ENCODE measurements around the gene SRA1. TPM values are rescaled to one million over a fixed set of nuclear protein-coding genes. Genes with fewer than 3 reads are reported as not detected.

The SRA1 gene
- total RNA-seq, 1 donor: 28.2 TPM

DNA sequence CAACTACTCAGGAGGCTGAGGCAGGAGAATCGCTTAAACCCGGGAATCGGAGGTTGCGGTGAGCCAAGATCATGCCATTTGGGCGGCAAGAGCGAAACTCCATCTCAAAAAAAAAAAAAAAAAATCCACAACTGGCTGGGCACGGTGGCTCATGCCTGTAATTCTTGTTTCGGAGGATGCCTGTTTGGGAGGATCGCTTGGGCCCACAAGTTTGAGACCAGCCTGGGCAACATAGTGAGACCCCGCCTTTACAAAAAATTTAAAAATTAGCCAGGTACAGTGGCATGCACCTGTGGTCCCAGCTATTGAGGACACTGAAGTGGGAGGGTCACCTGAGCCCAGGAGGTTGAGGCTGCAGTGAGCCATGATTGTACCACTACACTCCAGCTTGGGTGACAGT is 11.7 kb downstream of the SRA1 start:
- TF ChIP-seq, protein P1, sequence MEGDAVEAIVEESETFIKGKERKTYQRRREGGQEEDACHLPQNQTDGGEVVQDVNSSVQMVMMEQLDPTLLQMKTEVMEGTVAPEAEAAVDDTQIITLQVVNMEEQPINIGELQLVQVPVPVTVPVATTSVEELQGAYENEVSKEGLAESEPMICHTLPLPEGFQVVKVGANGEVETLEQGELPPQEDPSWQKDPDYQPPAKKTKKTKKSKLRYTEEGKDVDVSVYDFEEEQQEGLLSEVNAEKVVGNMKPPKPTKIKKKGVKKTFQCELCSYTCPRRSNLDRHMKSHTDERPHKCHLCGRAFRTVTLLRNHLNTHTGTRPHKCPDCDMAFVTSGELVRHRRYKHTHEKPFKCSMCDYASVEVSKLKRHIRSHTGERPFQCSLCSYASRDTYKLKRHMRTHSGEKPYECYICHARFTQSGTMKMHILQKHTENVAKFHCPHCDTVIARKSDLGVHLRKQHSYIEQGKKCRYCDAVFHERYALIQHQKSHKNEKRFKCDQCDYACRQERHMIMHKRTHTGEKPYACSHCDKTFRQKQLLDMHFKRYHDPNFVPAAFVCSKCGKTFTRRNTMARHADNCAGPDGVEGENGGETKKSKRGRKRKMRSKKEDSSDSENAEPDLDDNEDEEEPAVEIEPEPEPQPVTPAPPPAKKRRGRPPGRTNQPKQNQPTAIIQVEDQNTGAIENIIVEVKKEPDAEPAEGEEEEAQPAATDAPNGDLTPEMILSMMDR (IDR thresholded peaks at IDR 0.05; ENCODE audit: extremely low read depth, low read depth, low read length): no peak
- H3K9me3 ChIP-seq (ENCODE audit: low read depth, low read length): no peaks in the 10 kb centered on the region
- H3K27me3 ChIP-seq (ENCODE audit: insufficient read depth, low read length): no peaks in the 10 kb centered on the region
- H2AFZ ChIP-seq (ENCODE audit: low read length): no peak overlapping the region
- H3K4me2 ChIP-seq (ENCODE audit: insufficient read depth, low read length): no peak overlapping the region
- H3K4me3 ChIP-seq (ENCODE audit: insufficient read depth, low read length): no peak overlapping the region
- H3K4me1 ChIP-seq (ENCODE audit: insufficient read depth, low read length): peaks cover 13% of the 10 kb centered on the region
- no peak for DNase-seq (ENCODE audit: insufficient read length, low spot score, missing footprints)
- peaks cover 9% of the 10 kb centered on the region for H3K79me2 ChIP-seq (ENCODE audit: insufficient read depth, low read length)
- H3K36me3 ChIP-seq (ENCODE audit: insufficient read depth, low read length): peaks cover 40% of the 10 kb centered on the region
- H4K20me1 ChIP-seq (ENCODE audit: insufficient read depth, low read length): peaks cover 6% of the 10 kb centered on the region
- H3K27ac ChIP-seq (ENCODE audit: low read depth, low read length): no peak overlapping the region

DNA sequence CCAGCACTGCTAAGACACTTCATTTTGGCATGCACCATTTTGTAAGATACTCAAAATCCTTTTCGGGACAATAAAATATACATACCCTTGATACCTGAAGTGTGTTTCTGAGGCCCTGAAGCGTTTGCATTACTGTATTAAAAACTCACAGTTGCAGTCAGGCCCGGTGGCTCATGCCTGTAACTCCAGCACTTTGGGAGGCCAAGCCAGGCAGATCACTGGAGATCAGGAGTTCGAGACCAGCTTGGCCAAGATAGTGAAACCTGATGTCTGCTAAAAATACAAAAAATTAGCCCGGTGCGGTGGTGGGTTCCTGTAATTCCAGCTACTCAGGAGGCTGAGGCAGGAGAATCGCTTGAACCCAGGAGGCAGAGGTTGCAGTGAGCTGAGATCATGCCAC is 12.3 kb downstream of the SRA1 start:
- Histone ChIP-seq H3K36me3 (ENCODE audit: insufficient read depth, low read length) (peaks cover 34% of the 10 kb centered on the region), H3K4me2 (ENCODE audit: insufficient read depth, low read length) (no peak overlapping the region), H3K27ac (ENCODE audit: low read depth, low read length) (no peak overlapping the region), H3K4me3 (ENCODE audit: insufficient read depth, low read length) (no peak overlapping the region), H2AFZ (ENCODE audit: low read length) (no peak overlapping the region), H3K9me3 (ENCODE audit: low read depth, low read length) (no peaks in the 10 kb centered on the region), H3K27me3 (ENCODE audit: insufficient read depth, low read length) (no peaks in the 10 kb centered on the region), H3K4me1 (ENCODE audit: insufficient read depth, low read length) (peaks cover 13% of the 10 kb centered on the region), H4K20me1 (ENCODE audit: insufficient read depth, low read length) (peaks cover 2% of the 10 kb centered on the region), H3K79me2 (ENCODE audit: insufficient read depth, low read length) (peaks cover 3% of the 10 kb centered on the region)
- TF ChIP-seq, protein P1 (IDR thresholded peaks at IDR 0.05; ENCODE audit: extremely low read depth, low read depth, low read length): no peak
- DNase-seq (ENCODE audit: insufficient read length, low spot score, missing footprints): no peak

DNA sequence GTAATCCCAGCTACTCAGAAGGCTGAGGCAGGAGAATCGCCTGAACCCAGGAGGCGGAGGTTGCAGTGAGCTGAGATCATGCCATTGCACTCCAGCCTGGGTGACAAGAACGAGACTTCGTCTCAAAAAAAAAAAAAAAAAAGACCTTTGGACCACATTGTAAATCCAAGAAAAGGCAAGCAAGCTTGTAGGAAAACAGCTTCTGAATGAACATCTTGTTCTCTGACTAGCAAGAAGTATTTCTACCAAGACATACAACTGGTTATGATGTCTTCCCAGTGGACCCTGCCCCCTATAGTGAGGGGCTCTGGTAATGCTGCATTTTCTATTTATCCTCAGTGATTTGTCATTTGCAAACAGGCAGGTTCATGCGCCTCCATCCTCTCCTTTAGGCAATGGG is 14.3 kb downstream of the SRA1 start:
- Histone ChIP-seq H3K9me3 (ENCODE audit: low read depth, low read length) (no peaks in the 10 kb centered on the region), H3K4me3 (ENCODE audit: insufficient read depth, low read length) (no peak overlapping the region), H3K4me2 (ENCODE audit: insufficient read depth, low read length) (no peak overlapping the region), H3K27me3 (ENCODE audit: insufficient read depth, low read length) (no peaks in the 10 kb centered on the region), H3K27ac (ENCODE audit: low read depth, low read length) (no peak overlapping the region), H2AFZ (ENCODE audit: low read length) (no peak overlapping the region), H3K4me1 (ENCODE audit: insufficient read depth, low read length) (peaks cover 9% of the 10 kb centered on the region), H4K20me1 (ENCODE audit: insufficient read depth, low read length) (no peaks in the 10 kb centered on the region), H3K79me2 (ENCODE audit: insufficient read depth, low read length) (no peaks in the 10 kb centered on the region), H3K36me3 (ENCODE audit: insufficient read depth, low read length) (peaks cover 37% of the 10 kb centered on the region)
- DNase-seq (ENCODE audit: insufficient read length, low spot score, missing footprints): no peak
- TF ChIP-seq, protein P1 (IDR thresholded peaks at IDR 0.05; ENCODE audit: extremely low read depth, low read depth, low read length): no peak

- Histone ChIP-seq H2AFZ (ENCODE audit: low read length) (no peak overlapping the region), H3K4me2 (ENCODE audit: insufficient read depth, low read length) (no peak overlapping the region), H3K27me3 (ENCODE audit: insufficient read depth, low read length) (no peaks in the 10 kb centered on the region), H3K36me3 (ENCODE audit: insufficient read depth, low read length) (peaks cover 54% of the 10 kb centered on the region), H3K9me3 (ENCODE audit: low read depth, low read length) (no peaks in the 10 kb centered on the region), H3K79me2 (ENCODE audit: insufficient read depth, low read length) (peaks cover 8% of the 10 kb centered on the region), H3K4me1 (ENCODE audit: insufficient read depth, low read length) (no peaks in the 10 kb centered on the region), H4K20me1 (ENCODE audit: insufficient read depth, low read length) (no peaks in the 10 kb centered on the region), H3K27ac (ENCODE audit: low read depth, low read length) (no peak overlapping the region), H3K4me3 (ENCODE audit: insufficient read depth, low read length) (no peak overlapping the region)
- DNase-seq (ENCODE audit: insufficient read length, low spot score, missing footprints): peak; percentile 17
- TF ChIP-seq, protein P1 (IDR thresholded peaks at IDR 0.05; ENCODE audit: extremely low read depth, low read depth, low read length): no peak
Observed at GRCh38 chr5:140540227-140540626, 17.0 kb downstream of the SRA1 start.

All from osteoblast (primary cell).